Inferior parietal cortex (tissue), 1 donor: Measurements from ENCODE around the gene CTBP2.

Source experiments
- DNase-seq: peaks from one replicate; pipeline ENCODE4 v3.0.0-alpha.2; 2016; ENCODE audit errors: extremely low spot score

CTBP2 gene

DNA sequence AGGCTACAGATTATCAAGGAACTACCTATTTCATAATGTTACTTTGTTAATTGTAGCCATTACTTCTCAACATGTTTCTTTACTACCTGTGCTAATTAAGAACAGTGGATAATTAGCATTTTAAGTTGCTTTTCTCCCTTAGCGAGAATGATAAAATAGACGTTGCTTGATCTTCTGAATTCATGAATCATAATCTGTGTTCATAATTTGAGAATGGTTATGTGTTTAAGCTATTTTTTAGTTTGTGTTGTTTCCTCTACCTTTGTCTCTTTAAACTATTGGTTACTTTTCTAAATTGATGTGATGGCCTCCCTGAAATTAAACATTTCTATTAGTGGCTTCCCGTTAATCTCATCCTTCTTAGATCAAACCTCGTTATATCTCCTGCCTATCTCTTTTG, 218.5 kb downstream of the CTBP2 start, which contains the start of gene ZRANB1:
Gene ZRANB1 (plus strand): TSS at position 301 of the 400 bp plus-strand sequence. CDS start 371 bp downstream, outside the sequence.
- DNase-seq = no peak

DNA sequence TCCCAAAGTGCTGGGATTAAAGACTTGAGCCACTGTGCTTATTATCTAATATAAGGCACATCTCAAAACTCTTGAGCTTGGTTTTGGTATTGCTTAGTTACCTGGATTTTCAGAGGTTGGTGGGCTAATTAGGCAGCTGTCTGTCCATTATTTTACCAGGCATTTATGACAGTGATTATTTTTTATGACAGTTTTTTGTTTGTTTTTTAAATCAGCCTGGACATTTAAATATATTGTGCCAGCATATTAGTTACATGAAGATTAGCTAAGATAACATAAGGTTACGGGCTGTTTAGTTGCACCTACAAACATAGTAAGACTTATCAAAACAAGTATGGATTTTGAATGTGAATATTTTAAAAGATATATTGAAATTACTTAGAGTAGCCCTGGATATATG, 221.1 kb downstream of the CTBP2 start:
- DNase-seq = no peak

DNA sequence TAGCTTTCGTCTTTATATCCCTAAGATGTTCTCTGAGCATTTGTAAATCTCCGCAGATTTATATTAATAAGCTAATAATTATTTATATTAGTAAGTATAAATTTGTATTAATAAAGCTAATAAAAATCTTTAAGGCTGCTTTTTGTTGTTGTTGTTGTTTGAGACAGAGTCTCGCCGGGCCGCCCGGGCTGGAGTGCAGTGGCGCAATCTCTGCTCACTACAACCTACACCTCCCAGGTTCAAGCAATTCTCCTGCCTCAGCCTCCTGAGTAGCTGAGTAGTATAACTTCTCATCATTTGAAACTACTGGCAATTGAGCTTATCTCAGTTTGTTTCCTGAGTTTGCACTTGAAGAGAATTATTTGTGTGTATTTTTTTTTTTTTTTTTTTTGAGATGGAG, 223.6 kb downstream of the CTBP2 start:
- DNase-seq = no peak

DNA sequence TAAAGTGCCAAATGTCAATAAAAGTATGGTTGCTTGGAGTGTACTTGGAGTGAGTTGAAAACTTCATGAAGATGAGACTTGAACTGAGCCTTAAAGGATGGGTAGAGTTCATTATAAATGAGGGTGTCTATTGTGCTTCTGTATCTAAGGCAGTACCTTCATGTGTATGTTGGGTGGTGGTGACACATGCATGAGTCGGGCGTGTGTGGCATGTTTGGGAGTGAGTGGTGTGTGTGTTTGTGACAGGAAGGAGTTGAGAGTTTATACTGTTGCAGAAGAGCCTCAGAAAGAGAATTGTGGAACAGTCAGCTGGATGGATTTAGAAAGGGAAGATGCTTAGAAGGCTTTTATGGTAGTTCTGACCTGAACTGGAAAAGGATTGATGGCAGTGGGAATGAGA, 224.4 kb downstream of the CTBP2 start:
- DNase-seq = no peak
